ENCODE data around the gene LEFTY1. TPM values are rescaled to one million over a fixed set of nuclear protein-coding genes. Genes with fewer than 3 reads are reported as not detected.

Gene LEFTY1
- total RNA-seq, 6 experiments from 2014 or later, result 0.29 to 1.1 (median 0.54) TPM; not detected in 2

- DNase-seq, result no peak
- no peak for ATAC-seq
- H3K27me3 ChIP-seq, result no peaks in the 10 kb centered on the region
- WGBS (ENCODE audit: insufficient coverage, low coverage, low lambda C conversion rate, missing lambda C conversion rate), result no CpG with 5 or more reads among the region's 23 CpGs
- TF ChIP-seq, protein P1, sequence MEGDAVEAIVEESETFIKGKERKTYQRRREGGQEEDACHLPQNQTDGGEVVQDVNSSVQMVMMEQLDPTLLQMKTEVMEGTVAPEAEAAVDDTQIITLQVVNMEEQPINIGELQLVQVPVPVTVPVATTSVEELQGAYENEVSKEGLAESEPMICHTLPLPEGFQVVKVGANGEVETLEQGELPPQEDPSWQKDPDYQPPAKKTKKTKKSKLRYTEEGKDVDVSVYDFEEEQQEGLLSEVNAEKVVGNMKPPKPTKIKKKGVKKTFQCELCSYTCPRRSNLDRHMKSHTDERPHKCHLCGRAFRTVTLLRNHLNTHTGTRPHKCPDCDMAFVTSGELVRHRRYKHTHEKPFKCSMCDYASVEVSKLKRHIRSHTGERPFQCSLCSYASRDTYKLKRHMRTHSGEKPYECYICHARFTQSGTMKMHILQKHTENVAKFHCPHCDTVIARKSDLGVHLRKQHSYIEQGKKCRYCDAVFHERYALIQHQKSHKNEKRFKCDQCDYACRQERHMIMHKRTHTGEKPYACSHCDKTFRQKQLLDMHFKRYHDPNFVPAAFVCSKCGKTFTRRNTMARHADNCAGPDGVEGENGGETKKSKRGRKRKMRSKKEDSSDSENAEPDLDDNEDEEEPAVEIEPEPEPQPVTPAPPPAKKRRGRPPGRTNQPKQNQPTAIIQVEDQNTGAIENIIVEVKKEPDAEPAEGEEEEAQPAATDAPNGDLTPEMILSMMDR (IDR thresholded peaks at IDR 0.05), result no peak
- TF ChIP-seq POLR2A (IDR thresholded peaks at IDR 0.05), result no peak
- H3K4me3 ChIP-seq, result no peak overlapping the region
- no peaks in the 10 kb centered on the region for H3K9me3 ChIP-seq
- peaks cover 0 to 12% (median 0%) of the 10 kb centered on the region in 4 donors for H3K4me1 ChIP-seq
- H3K27ac ChIP-seq, result no peak overlapping the region
- peaks cover 0 to 5% (median 0%) of the 10 kb centered on the region in 4 donors for H3K36me3 ChIP-seq
- intact Hi-C loops (cut with DNase I), result no loop called here
Observed at GRCh38 chr1:225921734-225922709, 33.1 kb upstream of the LEFTY1 start.

DNA sequence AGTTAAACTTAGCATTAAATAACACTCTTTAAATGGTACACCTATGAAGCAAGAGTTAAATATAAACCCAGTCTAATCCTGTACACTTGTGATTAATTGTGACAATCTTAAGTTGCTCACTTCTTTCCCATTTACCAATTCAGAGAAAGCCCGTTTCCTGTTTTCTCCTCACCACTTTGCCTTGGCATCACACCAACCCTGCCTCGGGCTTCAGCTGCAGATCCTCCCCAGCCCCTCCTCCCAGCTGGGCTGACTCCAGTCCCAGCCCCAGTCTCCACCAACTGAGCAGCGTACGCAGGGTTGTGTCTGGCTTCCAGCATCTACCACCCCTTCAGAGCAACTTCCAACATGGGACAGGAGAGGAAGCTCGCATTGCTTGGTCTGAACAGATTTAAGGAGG lies 31.0 kb upstream of the LEFTY1 start:
- TF ChIP-seq, protein P1 (IDR thresholded peaks at IDR 0.05), result no peak
- TF ChIP-seq POLR2A (IDR thresholded peaks at IDR 0.05), result no peak
- intact Hi-C loops (cut with DNase I), result loop anchor here in 1 of 2 donors (10.0 kb wide), 1 partner anchor 55 kb away; no protein-coding TSS in a partner anchor
- H3K4me1 ChIP-seq, result peaks cover 0 to 12% (median 0%) of the 10 kb centered on the region in 4 donors
- no peak overlapping the region for H3K4me3 ChIP-seq
- no peaks in the 10 kb centered on the region for H3K27me3 ChIP-seq
- ATAC-seq, result no peak
- H3K36me3 ChIP-seq, result peaks cover 0 to 5% (median 0%) of the 10 kb centered on the region in 4 donors
- peak in 1 of 3 donors; percentile 59 for DNase-seq
- no peak overlapping the region for H3K27ac ChIP-seq
- 34% methylated on average over 5 of the region's 5 CpGs for WGBS (ENCODE audit: insufficient coverage, low coverage, low lambda C conversion rate, missing lambda C conversion rate)
- no peaks in the 10 kb centered on the region for H3K9me3 ChIP-seq

DNA sequence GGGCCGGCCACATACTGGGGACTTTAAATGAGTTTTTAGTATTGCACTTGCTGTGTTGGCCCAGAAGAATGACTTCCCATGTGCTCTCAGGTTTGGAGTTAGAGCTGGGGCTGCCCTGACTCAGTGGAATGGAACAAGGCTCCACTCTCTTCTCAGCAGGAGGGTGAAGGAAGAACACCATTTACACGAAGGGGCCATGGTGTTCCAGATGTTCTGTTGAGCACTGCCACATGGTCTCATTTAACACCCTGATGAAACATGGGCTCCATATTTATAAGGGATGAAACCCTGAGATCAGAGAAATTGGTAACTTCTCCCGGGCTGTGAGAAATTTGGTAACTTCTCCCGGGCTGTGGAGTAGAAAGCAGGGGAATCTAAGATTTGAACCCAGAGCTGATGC lies 29.3 kb upstream of the LEFTY1 start:
- Histone ChIP-seq H3K4me3 (no peak overlapping the region), H3K27ac (no peak overlapping the region), H3K9me3 (no peaks in the 10 kb centered on the region), H3K27me3 (no peaks in the 10 kb centered on the region), H3K4me1 (peaks cover 0 to 11% (median 0%) of the 10 kb centered on the region in 4 donors), H3K36me3 (peaks cover 0 to 5% (median 0%) of the 10 kb centered on the region in 4 donors)
- intact Hi-C loops (cut with DNase I), result loop anchor here in 1 of 2 donors (10.0 kb wide), 1 partner anchor 53 kb away; no protein-coding TSS in a partner anchor
- TF ChIP-seq, protein P1 (IDR thresholded peaks at IDR 0.05), result no peak
- TF ChIP-seq POLR2A (IDR thresholded peaks at IDR 0.05), result no peak
- no peak for DNase-seq
- WGBS (ENCODE audit: insufficient coverage, low coverage, low lambda C conversion rate, missing lambda C conversion rate), result 100% methylated on average over 3 of the region's 4 CpGs
- ATAC-seq, result no peak

GRCh38 chr1:225917536-225917935 lies 28.6 kb upstream of the LEFTY1 start:
- peaks cover 0 to 5% (median 0%) of the 10 kb centered on the region in 4 donors for H3K36me3 ChIP-seq
- intact Hi-C loops (cut with DNase I), result loop anchor here in 1 of 2 donors (10.0 kb wide), 1 partner anchor 53 kb away; no protein-coding TSS in a partner anchor
- no peak for TF ChIP-seq POLR2A (IDR thresholded peaks at IDR 0.05)
- TF ChIP-seq, protein P1 (IDR thresholded peaks at IDR 0.05), result no peak

More at GRCh38 chr1:225917536-225917935, 28.6 kb upstream of the LEFTY1 start:
- H3K27ac ChIP-seq, result no peak overlapping the region
- no peaks in the 10 kb centered on the region for H3K9me3 ChIP-seq
- ATAC-seq (no peak), DNase-seq (no peak)
- H3K4me1 ChIP-seq, result peaks cover 0 to 3% (median 0%) of the 10 kb centered on the region in 4 donors
- 89% methylated on average over 5 of the region's 5 CpGs for WGBS (ENCODE audit: insufficient coverage, low coverage, low lambda C conversion rate, missing lambda C conversion rate)
- no peak overlapping the region for H3K4me3 ChIP-seq
- no peaks in the 10 kb centered on the region for H3K27me3 ChIP-seq

Data from right lobe of liver (tissue), 6 donors.